Stimulated activated CD8-positive, alpha-beta memory T cell treated with anti-CD3 and anti-CD28 coated beads, Interleukin-12 subunit alpha, Interleukin-12 subunit beta, amount 100 ng/mL, for 24 hours (primary cell): ENCODE results near the gene GRB7.
"Not testable (repeated sequence)": the region's sequence is repeated elsewhere in the genome, so short reads cannot be mapped to it uniquely, and the experiment has no call there.

ENCODE experiments used
- DNase-seq: peaks from one replicate; pipeline ENCODE4 v3.0.0-alpha.2; 2020; ENCODE audit errors: extremely low read depth

GRB7 gene

DNA sequence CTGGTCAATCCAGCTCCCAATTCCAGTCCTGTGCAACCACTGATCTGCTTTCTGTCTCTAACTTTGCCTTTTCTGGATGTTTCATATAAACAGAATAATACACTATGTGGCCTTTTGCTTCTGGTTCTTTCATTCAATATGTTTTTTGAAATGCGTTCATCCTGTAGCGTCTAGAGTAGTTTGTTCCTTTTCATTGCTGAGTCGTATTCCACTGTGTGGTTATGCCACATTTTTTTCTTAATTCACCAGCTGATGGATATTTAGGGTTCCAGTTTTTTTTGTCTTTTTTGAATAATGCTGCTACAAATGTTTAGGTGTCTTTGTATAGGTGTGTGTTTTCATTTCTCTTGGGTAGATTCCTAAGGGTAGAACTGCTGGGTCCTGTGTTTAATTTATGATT is 5.2 kb upstream of the GRB7 start:
- no peak for DNase-seq

DNA sequence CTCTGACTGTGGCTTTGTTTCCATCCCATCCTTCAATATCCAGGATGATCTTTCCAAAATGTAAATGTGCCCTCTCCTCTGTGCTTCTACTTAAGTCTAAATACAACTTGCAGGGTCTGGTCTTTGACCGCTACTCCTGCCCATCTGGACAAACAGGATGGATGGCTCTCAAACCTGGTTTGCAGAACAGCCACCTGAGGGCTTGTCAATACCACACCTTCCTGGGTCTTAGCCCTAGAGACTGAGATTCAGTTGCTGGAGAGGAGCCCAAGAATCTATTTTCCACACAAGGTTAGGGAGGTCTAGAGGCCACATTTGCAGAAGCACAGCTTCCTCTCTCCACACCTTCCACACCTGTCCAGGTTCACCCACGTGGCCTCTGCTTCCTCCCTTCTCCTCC is 1.9 kb upstream of the GRB7 start:
- DNase-seq = no peak

DNA sequence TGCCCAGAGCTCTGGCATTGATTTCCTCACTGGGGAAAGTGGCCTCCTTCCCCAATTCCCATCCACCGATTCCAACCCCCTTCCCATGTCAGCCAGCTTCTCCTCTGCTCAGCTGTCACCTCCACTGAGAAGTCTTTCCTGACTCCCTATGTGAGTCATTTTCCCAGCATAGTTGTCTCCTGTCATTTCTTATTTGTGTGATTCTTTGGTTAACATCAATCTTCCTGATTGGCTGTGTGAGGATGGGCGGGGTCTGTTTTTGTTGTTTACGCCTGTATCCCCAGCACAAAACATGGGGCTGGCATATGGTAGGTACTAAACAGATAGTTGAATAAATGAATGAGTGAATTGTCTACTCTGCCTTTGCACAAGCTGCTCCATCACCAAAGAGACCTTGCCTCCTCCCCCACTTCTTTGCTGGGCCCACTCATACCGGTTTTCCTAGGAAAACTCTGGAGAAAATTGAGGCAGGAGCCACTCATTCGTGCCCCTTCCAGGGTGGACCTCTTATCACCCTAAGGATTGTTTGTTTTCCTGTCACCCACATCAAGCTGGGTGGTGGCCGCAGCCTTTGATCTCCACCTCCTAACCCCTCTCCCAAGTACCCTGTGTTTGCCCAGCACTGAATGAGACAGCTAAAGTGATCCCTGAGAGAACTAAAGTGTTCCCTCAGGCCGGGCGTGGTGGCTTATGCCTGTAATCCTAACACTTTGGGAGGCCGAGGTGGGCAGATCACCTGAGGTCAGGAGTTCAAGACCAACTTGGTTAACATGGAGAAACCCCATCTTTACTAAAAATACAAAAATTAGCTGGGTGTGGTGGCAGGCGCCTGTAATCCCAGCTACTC is 1.2 kb upstream of the GRB7 start:
- DNase-seq = no peak

DNA sequence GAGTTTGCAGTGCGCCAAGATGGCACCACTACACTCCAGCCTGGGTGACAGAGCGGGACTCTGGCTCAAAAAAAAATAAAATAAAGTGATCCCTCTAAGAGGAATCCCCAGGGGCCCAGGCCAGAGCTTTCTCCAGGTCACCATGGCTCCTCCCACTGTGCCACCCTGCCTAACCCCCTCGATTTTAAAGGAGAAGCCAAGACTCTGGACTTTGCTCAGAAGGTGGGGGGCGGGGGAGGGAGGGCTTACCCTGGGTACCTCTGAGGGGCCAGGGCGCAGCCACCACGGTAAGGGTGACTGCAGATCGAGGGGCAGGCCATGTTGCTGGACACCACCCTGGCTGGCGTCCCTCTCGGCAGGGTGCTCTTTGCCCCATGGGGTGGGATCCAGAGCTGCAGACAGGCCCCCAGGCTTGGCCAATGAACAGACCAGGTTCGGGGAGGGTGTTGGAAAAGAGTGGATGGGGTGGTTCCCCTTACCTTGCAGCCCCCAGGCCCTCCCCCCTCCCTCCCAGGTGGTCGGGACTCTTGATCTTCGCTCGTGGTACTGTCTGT is 455 bp upstream of the GRB7 start:
- no peak for DNase-seq

DNA sequence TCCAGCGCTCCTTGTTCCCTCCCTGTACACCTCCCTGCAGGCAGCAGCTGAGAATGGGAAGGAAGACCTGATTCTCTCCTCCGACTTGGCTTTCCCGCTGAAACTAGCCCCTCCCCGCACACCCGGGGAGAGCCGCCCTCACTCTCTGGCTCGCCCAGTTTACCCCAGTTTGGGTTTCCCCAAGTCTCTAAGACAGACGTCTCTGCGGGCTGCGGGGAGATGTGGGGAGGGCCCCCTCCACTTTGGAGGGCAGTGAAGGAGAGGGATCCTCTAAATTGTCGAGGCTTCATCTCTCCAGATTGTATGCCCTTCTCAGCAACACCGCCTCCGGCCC is 797 bp downstream of the GRB7 start:
- no peak for DNase-seq

DNA sequence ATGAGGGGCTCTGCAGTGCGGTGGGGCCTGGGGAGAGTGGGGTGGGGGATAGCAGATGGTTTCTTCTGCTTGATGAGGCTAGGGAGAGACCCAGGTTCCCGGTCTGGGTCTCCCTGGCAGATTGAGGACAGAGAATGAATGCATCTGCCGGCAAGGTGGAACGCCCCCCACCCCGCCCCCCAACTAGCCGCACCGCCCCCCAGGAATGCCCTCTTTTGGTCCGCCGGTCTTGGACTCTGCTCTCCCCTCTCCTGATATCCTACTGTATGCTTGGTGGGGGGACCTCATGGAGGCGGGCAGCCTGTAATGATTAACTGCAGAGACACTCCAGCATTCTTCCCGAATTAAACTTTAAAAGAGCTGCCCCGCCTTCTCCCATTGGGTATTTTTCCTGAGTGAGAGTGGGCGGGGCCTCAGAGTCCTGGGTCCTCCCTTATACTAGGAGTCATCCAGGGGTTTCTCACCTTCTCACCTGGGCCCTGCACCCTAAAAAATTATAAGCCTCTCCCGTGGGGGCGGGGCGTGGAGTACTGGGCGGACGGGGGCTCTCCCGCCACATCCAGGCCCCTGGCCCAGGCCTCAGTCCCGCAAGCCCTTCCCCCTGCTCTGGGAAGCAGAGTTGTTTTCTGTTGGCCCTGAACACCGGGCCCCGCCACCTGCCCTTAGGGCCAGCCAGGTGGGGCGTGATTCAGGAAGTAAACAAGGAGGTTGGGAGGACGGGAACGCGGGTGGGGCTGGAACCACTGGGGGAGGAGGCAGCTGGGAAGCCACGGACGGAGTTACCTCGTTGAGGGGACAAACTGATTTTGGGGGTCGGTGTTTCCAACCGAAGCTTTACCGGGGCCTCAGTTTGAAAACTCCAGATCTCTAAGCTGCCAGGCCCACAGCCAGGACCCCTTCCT is 1.5 kb downstream of the GRB7 start:
- DNase-seq = no peak

DNA sequence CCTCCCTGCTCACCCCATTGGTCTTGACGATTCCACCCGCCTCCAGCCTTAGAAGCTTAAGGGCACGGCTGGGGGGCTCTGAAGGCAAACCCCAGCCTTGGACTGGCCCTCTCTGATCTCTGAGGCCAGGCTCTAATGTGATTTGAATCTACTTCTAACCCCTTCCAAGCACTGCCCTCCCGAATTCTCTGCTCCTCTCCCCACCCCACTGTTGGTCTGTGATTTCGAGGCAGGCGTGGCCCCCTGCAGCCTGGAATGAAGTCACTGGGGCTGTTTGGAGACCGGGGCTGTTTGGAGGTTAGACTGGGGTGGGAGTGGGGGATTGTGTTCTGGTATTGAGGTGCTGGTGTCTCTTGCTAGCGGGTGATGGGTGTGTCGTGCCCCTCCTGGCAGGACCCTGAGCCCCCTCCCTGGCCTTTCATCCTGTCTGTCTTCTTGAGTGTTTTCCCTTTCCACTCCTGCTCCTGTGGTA is 2.2 kb downstream of the GRB7 start:
- DNase-seq = no peak

DNA sequence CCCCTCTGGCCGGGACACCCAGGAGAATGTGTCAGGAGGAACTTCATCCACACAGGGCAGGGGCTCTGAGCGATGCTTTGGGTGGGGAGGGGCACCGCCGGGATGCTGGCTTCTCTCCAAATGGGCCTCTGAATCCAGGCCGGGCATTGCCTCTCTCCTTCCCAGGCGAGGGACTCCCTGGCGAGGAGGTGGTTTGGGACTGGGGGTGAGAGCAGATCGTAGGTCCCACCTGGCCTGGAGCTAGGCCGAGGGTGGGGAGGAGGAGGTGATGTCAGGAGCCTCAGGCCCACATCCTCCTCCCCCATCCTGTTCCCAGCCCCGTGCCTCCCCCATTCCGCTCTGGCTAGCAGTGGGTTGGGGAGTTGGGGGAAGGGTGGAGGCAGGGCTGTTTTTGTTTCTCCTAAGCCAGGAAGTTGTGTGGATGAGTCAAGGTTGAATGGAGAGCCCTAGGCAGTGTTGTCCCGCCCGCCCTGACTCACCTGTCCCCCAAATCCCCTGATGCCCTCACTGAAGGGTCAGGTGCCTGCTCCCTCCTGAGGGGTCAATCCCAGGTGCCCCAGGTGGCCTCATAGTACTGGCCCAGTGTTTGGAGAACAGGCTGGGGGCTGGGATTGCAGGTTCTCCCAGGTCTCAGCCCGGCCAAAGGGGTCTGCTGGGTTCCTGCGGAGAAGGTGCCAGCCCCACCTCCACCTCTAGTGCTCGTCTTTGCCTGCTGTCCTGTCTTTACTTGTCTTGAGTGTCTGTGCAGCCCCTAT is 2.8 kb downstream of the GRB7 start:
- DNase-seq = no peak

DNA sequence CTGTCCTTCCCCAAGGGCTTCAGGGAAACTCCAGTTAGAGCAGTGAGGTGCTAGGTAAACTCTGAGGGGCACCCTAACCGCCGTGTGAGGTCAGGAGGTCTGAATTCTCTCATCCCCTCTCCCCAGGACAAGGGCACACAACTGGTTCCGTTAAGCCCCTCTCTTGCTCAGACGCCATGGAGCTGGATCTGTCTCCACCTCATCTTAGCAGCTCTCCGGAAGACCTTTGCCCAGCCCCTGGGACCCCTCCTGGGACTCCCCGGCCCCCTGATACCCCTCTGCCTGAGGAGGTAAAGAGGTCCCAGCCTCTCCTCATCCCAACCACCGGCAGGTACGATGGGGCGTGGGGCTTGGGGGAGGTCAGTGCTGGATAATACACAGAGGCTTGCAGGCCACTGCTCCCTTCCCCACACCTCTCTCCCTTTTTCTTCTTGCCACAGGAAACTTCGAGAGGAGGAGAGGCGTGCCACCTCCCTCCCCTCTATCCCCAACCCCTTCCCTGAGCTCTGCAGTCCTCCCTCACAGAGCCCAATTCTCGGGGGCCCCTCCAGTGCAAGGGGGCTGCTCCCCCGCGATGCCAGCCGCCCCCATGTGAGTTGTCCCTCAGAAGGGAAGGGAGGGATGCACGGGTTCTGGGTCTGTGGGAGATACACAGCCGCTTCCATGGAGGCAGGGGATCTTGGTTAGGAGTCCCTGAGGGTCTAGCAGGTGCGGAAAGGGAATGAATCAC is 4.6 kb downstream of the GRB7 start:
- no peak for DNase-seq

DNA sequence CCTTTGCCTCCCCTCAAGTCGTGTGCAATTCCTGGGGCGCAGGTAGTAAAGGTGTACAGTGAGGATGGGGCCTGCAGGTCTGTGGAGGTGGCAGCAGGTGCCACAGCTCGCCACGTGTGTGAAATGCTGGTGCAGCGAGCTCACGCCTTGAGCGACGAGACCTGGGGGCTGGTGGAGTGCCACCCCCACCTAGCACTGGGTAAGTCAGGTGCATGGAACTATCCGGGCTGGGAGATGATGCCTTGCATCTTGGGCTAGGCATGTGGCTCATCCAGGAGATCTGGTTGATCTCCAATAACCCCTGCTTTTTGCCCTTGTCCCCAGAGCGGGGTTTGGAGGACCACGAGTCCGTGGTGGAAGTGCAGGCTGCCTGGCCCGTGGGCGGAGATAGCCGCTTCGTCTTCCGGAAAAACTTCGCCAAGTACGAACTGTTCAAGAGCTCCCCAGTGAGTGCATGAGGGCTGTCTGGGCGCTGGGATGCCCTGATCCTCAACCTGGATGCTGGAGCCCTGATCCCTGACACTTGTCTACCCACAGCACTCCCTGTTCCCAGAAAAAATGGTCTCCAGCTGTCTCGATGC is 5.2 kb downstream of the GRB7 start:
- no peak for DNase-seq

DNA sequence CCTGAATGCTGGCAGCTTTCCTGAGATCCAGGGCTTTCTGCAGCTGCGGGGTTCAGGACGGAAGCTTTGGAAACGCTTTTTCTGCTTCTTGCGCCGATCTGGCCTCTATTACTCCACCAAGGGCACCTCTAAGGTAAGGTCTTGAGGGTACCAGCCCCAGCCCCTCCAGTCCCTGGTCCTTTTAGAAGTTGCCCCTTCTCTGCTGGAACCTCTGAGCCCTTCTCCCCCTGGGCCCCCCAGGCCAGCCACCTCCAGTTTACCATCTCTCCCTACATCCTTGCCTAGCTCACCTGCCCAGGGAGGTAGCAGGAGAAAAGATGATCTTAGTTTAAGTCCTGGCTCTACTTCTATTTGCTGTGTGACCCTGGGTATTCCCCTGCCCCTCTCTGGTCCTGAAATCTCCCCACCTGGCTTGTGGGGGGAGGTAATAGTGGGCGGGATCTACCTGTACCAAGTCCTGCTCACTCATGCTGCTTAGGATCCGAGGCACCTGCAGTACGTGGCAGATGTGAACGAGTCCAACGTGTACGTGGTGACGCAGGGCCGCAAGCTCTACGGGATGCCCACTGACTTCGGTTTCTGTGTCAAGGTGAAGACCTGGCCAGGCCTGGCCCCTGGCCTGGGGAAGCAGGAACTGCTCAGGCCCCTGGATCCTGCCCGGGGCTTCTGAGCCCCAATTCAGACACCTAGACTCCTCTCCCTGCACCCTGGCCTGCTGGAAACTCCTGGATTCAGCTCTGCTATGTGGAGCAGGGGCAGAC is 6.5 kb downstream of the GRB7 start:
- DNase-seq = no peak

DNA sequence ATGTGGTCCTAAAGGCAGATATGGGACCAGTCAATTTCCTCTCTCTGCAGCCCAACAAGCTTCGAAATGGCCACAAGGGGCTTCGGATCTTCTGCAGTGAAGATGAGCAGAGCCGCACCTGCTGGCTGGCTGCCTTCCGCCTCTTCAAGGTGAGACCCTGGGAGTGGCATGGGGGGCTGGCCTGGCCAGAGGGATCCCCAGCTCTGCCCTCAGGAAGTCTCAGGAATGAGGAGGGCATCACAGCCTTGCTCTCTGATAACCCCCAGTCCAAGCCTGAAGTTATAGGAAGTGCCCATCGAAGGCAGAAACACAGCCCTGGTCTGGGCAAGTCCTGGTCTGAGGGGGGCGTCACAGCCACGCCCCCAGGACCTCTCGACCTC is 7.1 kb downstream of the GRB7 start:
- DNase-seq = no peak

DNA sequence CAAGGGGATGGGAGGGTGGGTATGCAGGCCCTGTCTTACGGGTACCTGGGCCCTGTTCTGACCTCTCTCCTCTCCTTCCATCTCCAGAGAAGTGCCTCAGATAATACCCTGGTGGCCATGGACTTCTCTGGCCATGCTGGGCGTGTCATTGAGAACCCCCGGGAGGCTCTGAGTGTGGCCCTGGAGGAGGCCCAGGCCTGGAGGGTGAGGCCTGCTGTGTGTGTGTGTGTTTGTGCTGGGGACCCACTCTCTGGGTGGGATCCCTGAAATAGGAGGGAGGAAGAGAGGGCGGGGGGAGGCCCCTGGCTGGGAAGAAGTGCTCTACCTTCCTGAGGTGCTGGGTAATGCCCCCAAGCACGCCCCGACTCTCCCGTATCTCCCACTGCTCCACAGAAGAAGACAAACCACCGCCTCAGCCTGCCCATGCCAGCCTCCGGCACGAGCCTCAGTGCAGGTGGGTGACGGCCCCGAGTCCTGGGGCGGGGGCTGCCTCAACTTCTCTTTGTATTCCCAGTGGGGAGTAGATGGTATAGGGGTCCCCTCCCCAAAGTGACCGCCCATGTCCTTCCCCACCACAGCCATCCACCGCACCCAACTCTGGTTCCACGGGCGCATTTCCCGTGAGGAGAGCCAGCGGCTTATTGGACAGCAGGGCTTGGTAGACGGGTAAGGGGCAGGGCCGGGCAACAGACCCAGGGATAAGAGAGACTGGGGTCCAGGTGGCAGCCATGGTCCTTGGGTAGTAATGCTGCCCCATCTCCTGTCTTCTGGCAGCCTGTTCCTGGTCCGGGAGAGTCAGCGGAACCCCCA is 7.8 kb downstream of the GRB7 start:
- no peak for DNase-seq

DNA sequence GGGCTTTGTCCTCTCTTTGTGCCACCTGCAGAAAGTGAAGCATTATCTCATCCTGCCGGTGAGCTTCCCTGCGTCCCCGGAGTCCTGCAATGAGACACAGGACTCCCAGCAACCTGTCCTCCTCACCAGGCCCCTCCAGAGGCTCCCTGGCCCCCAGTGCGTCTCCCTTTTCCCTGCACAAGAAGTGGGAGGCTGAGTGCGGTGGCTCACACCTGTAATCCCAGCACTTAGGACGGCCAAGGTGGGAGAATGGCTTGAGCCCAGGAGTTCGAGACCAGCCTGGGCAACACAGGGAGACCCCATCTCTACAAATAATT is 8.4 kb downstream of the GRB7 start:
- DNase-seq = no peak

DNA sequence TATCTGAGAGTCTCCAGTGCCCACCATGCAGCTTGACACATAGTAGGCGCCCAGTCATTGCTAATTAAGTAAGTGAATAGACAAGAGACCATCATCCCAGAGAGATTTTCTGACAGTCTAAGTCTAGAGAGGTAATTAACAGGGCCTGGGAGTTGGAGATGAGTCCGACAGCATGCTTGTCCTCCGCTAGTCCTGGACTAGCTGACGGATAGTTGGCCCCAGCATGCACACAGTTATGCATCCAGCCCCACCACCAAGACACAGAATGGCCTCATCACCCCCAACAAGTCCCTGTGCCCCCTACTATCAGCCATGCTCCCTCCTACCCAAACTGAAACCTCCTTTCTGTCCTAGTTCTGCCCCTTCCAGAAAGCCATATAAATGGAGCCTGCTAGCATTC is 10.0 kb downstream of the GRB7 start:
- no peak for DNase-seq

DNA sequence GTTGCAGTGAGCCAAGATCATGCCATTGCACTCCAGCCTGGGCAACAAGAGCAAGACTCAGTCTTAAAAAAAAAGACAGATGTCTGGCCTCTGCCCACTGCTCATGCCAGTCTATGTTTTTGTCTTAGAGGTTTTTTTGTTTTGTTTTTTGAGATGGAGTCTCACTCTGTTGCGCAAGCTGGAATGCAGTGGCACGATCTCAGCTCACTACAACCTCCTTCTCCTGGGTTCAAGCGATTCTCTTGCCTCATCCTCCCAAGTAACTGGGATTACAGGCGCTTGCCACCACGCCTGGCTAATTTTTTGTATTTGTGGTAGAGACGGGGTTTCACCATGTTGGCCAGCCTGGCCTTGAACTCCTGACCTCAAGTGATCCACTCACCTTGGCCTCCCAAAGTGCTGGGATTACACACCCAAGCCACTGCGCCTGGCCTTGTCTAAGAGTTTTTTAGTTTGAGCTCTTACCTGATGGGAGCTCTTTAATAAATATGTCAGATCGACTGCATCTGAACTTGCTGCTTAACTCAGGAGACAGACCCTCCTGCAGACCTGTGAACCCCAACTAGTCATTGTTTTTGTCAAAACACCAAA is 10.8 kb downstream of the GRB7 start:
- DNase-seq = not testable (repeated sequence)

DNA sequence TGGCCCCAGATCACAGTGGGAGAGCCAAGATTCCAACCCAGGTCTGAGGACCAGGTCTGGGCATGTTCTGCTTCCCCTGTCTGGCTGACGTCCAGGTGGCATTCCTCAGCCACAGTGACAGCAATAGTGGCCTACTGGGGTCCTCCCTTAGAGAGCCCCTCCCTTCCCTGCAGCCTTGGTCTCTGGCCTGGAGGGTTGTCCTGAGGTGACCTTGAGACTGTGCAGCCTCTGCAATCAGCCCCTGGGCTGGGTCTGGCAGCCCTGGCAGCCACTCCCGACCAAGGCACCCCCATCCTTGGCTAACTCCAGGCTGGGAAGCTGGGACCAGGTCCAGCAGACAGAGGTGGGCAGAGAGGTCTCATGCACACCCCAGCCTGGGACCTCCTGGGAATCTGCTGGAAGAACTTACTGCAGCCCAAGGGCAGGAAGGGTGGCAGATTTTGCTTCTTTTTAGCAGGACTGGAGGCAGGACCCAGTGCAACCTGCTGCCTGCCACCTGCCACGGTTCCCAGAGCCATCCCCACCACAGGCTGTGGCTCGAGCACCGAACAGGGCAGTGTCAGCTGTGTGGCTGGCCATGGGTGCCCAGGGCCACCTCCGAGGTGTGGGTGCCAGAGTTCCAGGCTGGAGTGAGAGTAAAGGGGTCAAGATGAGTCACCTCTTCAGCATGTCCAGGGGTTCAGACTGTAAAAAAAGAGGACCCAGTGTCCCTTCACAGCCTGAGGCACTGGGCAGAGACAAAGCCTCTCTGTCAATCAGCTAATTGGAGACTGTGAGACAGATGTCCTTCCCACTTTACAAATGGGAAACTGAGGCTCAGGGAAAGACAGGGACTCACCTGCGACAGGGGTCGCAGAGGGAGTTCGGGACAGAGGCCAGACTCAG is 12.6 kb downstream of the GRB7 start:
- DNase-seq = no peak

DNA sequence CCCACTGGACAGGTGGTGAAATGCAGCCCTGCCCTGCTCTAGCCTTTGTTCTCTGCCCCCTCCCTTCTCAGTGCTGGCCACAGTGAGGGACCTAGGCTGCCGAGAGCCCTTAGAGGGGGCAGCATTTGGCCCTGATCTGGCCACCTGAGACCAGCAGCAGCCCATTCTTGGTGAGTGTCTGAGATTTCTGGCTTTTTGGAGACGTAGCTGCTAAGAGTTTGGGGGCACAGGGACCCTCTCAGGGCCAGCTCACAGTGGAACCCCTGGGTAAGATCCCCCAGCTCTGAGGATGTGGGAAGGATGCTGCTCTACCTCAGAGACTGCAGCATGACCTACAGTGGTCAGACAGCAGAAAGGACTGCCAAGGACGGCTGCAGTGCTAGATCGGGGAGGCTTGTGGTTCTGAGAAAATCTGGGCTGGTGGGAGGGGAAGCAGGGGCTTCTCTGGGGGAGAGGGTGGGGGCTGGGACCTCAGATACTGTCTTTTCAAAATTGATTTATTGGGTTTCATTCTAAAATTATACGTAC is 13.3 kb downstream of the GRB7 start:
- no peak for DNase-seq
